ENCODE data around the gene SBK1. TPM values are rescaled to one million over a fixed set of nuclear protein-coding genes. Genes with fewer than 3 reads are reported as not detected.

Gene SBK1
- total and polyA plus RNA-seq, 10 of the 15 experiments (the other 5 are each of a cell fraction or from before 2014, with no cell fraction given): 0.04 to 0.26 (median 0.06) TPM; not detected in 4

DNA sequence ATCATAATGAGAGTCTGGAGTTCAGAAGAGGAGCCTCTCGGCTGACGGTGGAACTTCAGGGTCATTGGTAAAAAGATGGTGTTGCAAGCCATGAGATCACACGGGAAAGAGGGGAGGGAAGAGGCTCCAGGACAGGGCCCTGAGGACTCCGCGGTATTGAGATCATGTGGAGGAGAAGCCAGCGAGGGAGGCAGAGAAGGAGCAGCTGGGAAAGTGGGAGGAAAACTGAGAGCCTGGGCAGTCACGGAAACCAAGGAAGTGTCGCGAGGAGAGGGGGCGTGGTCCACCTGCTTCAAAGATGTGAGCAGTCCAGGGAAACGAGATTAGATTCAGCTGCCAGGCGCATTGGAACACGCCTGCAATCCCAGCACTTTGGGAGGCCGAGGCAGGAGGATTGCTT lies 27.7 kb upstream of the SBK1 start:
- H3K9ac ChIP-seq (ENCODE audit: control insufficient read depth, insufficient read depth, low read length): no peak overlapping the region
- no peaks in the 10 kb centered on the region for H3K4me1 ChIP-seq (ENCODE audit: control insufficient read depth, insufficient read depth, low read length)
- no peak overlapping the region for H3K27ac ChIP-seq (ENCODE audit: control insufficient read depth, insufficient read depth)
- 47% methylated on average over 11 of the region's 14 CpGs for whole genome bisulfite sequencing (ENCODE audit: insufficient coverage, insufficient replicate concordance, low lambda C conversion rate, missing lambda C conversion rate)
- intact Hi-C loops (cut with micrococcal nuclease; ENCODE audit: unreplicated experiment) (no loop called here), in situ Hi-C loops (cut with MboI) (no loop called here)
- ATAC-seq: no peak
- no peak overlapping the region for H3K4me2 ChIP-seq (ENCODE audit: control insufficient read depth, insufficient read depth)
- FAIRE-seq: no peak
- H3K79me2 ChIP-seq (ENCODE audit: control insufficient read depth, insufficient read depth, low read length): no peaks in the 10 kb centered on the region
- H3K27me3 ChIP-seq (replicated peaks in 1 of 2; ENCODE audit: control insufficient read depth in 2 of 2, insufficient read depth in 2 of 2, low read length in 1 of 2): peaks cover 0 to 6% of the 10 kb centered on the region in 2 experiments; a peak in 3 of 4 replicates
- no peaks in the 10 kb centered on the region for H3K9me3 ChIP-seq (replicated peaks; ENCODE audit: control insufficient read depth, insufficient read depth, low read length)
- POLR2A ChIA-PET: no interaction called here
- CTCF ChIA-PET: no interaction called here
- H3K36me3 ChIP-seq (ENCODE audit: control insufficient read depth in 2 of 2, insufficient read depth in 2 of 2, low read length in 1 of 2): no peaks in the 10 kb centered on the region
- no TSS peak for BruUV-seq (replicated peaks)
- SMC1A ChIA-PET (ENCODE audit: uncharacterized antibody, unreplicated experiment): no interaction called here
- H4K20me1 ChIP-seq (ENCODE audit: control insufficient read depth, insufficient read depth): no peaks in the 10 kb centered on the region
- DNase-seq (ENCODE audit: low read depth, low spot score): no peak
- RAD21 ChIA-PET (ENCODE audit: unreplicated experiment): no interaction called here
- TF ChIP-seq IKZF2 (IDR thresholded peaks at IDR 0.05) (no peak), RAD51 (IDR thresholded peaks at IDR 0.05) (no peak)
- TF ChIP-seq, protein P1, sequence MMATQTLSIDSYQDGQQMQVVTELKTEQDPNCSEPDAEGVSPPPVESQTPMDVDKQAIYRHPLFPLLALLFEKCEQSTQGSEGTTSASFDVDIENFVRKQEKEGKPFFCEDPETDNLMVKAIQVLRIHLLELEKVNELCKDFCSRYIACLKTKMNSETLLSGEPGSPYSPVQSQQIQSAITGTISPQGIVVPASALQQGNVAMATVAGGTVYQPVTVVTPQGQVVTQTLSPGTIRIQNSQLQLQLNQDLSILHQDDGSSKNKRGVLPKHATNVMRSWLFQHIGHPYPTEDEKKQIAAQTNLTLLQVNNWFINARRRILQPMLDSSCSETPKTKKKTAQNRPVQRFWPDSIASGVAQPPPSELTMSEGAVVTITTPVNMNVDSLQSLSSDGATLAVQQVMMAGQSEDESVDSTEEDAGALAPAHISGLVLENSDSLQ (IDR thresholded peaks at IDR 0.05): no peak
- TF ChIP-seq, protein P2, sequence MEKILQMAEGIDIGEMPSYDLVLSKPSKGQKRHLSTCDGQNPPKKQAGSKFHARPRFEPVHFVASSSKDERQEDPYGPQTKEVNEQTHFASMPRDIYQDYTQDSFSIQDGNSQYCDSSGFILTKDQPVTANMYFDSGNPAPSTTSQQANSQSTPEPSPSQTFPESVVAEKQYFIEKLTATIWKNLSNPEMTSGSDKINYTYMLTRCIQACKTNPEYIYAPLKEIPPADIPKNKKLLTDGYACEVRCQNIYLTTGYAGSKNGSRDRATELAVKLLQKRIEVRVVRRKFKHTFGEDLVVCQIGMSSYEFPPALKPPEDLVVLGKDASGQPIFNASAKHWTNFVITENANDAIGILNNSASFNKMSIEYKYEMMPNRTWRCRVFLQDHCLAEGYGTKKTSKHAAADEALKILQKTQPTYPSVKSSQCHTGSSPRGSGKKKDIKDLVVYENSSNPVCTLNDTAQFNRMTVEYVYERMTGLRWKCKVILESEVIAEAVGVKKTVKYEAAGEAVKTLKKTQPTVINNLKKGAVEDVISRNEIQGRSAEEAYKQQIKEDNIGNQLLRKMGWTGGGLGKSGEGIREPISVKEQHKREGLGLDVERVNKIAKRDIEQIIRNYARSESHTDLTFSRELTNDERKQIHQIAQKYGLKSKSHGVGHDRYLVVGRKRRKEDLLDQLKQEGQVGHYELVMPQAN (conservative IDR thresholded peaks at IDR 0.05): no peak
- no peak overlapping the region for H3K4me3 ChIP-seq
- H2AFZ ChIP-seq (ENCODE audit: control insufficient read depth, low read depth, low read length): no peak overlapping the region

DNA sequence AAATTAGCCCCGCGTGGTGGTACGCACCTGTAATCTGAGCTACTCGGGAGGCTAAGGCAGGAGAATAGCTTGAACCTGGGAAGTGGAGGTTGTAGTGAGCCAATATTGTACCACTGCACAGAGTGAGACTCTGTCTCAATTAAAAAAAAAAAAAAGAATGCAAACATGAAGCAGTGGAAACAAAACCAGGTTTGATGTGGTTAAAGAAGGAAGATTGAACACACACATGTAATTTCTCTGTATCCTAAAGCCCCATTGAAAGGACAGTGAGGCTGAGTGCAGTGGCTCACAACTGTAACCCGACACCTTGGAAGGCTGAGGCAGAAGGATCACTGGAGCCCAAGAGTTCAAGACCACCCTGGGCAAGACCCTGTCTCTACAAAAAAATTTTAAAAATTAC lies 26.5 kb upstream of the SBK1 start:
- no peak for FAIRE-seq
- Histone ChIP-seq H3K79me2 (ENCODE audit: control insufficient read depth, insufficient read depth, low read length) (no peaks in the 10 kb centered on the region), H2AFZ (ENCODE audit: control insufficient read depth, low read depth, low read length) (no peak overlapping the region), H3K36me3 (ENCODE audit: control insufficient read depth in 2 of 2, insufficient read depth in 2 of 2, low read length in 1 of 2) (no peaks in the 10 kb centered on the region), H3K9me3 (replicated peaks; ENCODE audit: control insufficient read depth, insufficient read depth, low read length) (no peaks in the 10 kb centered on the region), H4K20me1 (ENCODE audit: control insufficient read depth, insufficient read depth) (no peaks in the 10 kb centered on the region), H3K4me1 (ENCODE audit: control insufficient read depth, insufficient read depth, low read length) (no peaks in the 10 kb centered on the region), H3K27ac (ENCODE audit: control insufficient read depth, insufficient read depth) (no peak overlapping the region), H3K27me3 (replicated peaks in 1 of 2; ENCODE audit: control insufficient read depth in 2 of 2, insufficient read depth in 2 of 2, low read length in 1 of 2) (peaks cover 0 to 6% of the 10 kb centered on the region in 2 experiments; a peak in 2 of 4 replicates), H3K4me2 (ENCODE audit: control insufficient read depth, insufficient read depth) (no peak overlapping the region), H3K4me3 (no peak overlapping the region), H3K9ac (ENCODE audit: control insufficient read depth, insufficient read depth, low read length) (no peak overlapping the region)
- no peak for ATAC-seq
- in situ Hi-C loops (cut with MboI): no loop called here
- 81% methylated on average over 5 of the region's 5 CpGs for WGBS (ENCODE audit: insufficient coverage, insufficient replicate concordance, low lambda C conversion rate, missing lambda C conversion rate)
- ChIA-PET CTCF (no interaction called here), POLR2A (no interaction called here), SMC1A (ENCODE audit: uncharacterized antibody, unreplicated experiment) (no interaction called here), RAD21 (ENCODE audit: unreplicated experiment) (no interaction called here)
- intact Hi-C loops (cut with micrococcal nuclease; ENCODE audit: unreplicated experiment): no loop called here
- BruUV-seq (replicated peaks): no TSS peak
- DNase-seq (ENCODE audit: low read depth, low spot score): no peak
- TF ChIP-seq, protein P3, sequence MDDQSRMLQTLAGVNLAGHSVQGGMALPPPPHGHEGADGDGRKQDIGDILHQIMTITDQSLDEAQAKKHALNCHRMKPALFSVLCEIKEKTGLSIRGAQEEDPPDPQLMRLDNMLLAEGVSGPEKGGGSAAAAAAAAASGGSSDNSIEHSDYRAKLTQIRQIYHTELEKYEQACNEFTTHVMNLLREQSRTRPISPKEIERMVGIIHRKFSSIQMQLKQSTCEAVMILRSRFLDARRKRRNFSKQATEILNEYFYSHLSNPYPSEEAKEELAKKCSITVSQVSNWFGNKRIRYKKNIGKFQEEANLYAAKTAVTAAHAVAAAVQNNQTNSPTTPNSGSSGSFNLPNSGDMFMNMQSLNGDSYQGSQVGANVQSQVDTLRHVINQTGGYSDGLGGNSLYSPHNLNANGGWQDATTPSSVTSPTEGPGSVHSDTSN (IDR thresholded peaks at IDR 0.05; ENCODE audit: insufficient replicate concordance, low read depth, low read length): no peak
- no peak for TF ChIP-seq CHD1 (IDR thresholded peaks at IDR 0.05; ENCODE audit: low read depth, low read length)
- no peak for TF ChIP-seq STAT1 (conservative IDR thresholded peaks at IDR 0.05)
- TF ChIP-seq RUNX3 (IDR thresholded peaks at IDR 0.05; ENCODE audit: low read length): no peak

Measured in GM12878 (cell line).